DOHH2 (cell line): ENCODE results near the gene CCHCR1.

Experiments
- H3F3A ChIP-seq: fragments of 200-600 bp; sonication (generic), shearing (Covaris generic); 2 replicates; pipeline ENCODE4 v1.6.0; 2016; ENCODE audit warnings: antibody characterized with exemption, mild to moderate bottlenecking; ENCODE audit not compliant: control insufficient read depth, insufficient read depth
- H3K27ac ChIP-seq: fragments of 200-600 bp; sonication (generic); 2 replicates; pipeline ENCODE4 v1.5.1; 2014; ENCODE audit warnings: low read depth, mild to moderate bottlenecking, low read length, moderate library complexity
- H3K27me3 ChIP-seq: fragments of 200-600 bp; sonication (generic); 2 replicates; pipeline ENCODE4 v1.6.1; 2014; ENCODE audit warnings: mild to moderate bottlenecking, low read length, mixed read lengths; ENCODE audit not compliant: control insufficient read depth
- H3K36me3 ChIP-seq: fragments of 200-600 bp; sonication (generic); 2 replicates; pipeline ENCODE4 v1.6.1; 2014; ENCODE audit warnings: mild to moderate bottlenecking, low read length, moderate library complexity, mixed read lengths; ENCODE audit not compliant: control insufficient read depth
- H3K4me1 ChIP-seq: fragments of 200-600 bp; sonication (generic); 2 replicates; pipeline ENCODE4 v1.6.1; 2014; ENCODE audit warnings: mild to moderate bottlenecking, low read length, mixed read lengths; ENCODE audit not compliant: control insufficient read depth
- H3K4me2 ChIP-seq: fragments of 200-600 bp; sonication (generic); 2 replicates; pipeline ENCODE4 v1.6.0; 2014; ENCODE audit warnings: mild to moderate bottlenecking, low read length, moderate library complexity
- H3K4me3 ChIP-seq: fragments of 200-600 bp; sonication (generic); 2 replicates; pipeline ENCODE4 v1.5.1; 2014; ENCODE audit warnings: mild to moderate bottlenecking, low read length, mixed read lengths
- H3K79me2 ChIP-seq: fragments of 200-600 bp; sonication (generic); 2 replicates; pipeline ENCODE4 v1.6.1; 2014; ENCODE audit warnings: mild to moderate bottlenecking, low read length, mixed read lengths; ENCODE audit not compliant: control insufficient read depth
- H3K9me2 ChIP-seq: fragments of 200-600 bp; sonication (generic); replicated peaks from 2 replicates; pipeline ENCODE4 v1.6.1; 2014; ENCODE audit warnings: mild to moderate bottlenecking, low read length, mixed read lengths; ENCODE audit not compliant: control insufficient read depth
- H3K9me3 ChIP-seq: fragments of 200-600 bp; sonication (generic); 2 replicates; pipeline ENCODE4 v1.6.1; 2014; ENCODE audit warnings: antibody characterized with exemption, low read length, mixed read lengths; ENCODE audit not compliant: control insufficient read depth, insufficient read depth
- H4K20me1 ChIP-seq: fragments of 200-600 bp; sonication (generic); 2 replicates; pipeline ENCODE4 v1.6.0; 2014; ENCODE audit warnings: low read depth, mild to moderate bottlenecking, antibody characterized with exemption, low read length, moderate library complexity; ENCODE audit not compliant: control insufficient read depth, insufficient read depth
- CTCF ChIP-seq: fragments of 200-600 bp; sonication (generic); IDR thresholded peaks from one replicate; pipeline ENCODE4 v1.5.1; 2014; ENCODE audit warnings: antibody characterized with exemption, mild to moderate bottlenecking, low read depth, low read length; ENCODE audit not compliant: poor library complexity, severe bottlenecking
- EZH2phosphoT487 ChIP-seq: fragments of 200-600 bp; sonication (generic); IDR thresholded peaks from 2 replicates; pipeline ENCODE4 v1.6.1; 2017; ENCODE audit warnings: borderline replicate concordance, mild to moderate bottlenecking, antibody characterized with exemption, low read length, moderate library complexity, mixed read lengths

CCHCR1 gene

GRCh38 chr6:31116661-31117385 lies 40.8 kb downstream of the CCHCR1 start:
- Histone ChIP-seq H4K20me1 (no peaks in the 10 kb centered on the region), H3K9me3 (no peaks in the 10 kb centered on the region), H3K27me3 (peaks cover 8% of the 10 kb centered on the region; the same call in 1 of the 2 replicates), H3K9me2 (no peaks in the 10 kb centered on the region), H3K36me3 (no peaks in the 10 kb centered on the region), H3K4me2 (no peak overlapping the region), H3K4me1 (no peaks in the 10 kb centered on the region), H3K4me3 (no peak overlapping the region), H3K79me2 (no peaks in the 10 kb centered on the region), H3F3A (no peaks in the 10 kb centered on the region), H3K27ac (no peak overlapping the region)
- TF ChIP-seq EZH2phosphoT487 = no peak
- no peak for TF ChIP-seq CTCF

GRCh38 chr6:31115941-31116560 lies 41.6 kb downstream of the CCHCR1 start:
- Histone ChIP-seq H3K36me3 (no peaks in the 10 kb centered on the region), H3K27me3 (peaks cover 8% of the 10 kb centered on the region; the same call in 1 of the 2 replicates), H3K9me3 (no peaks in the 10 kb centered on the region), H3F3A (no peaks in the 10 kb centered on the region), H3K4me2 (no peak overlapping the region), H3K4me3 (no peak overlapping the region), H4K20me1 (no peaks in the 10 kb centered on the region), H3K79me2 (no peaks in the 10 kb centered on the region), H3K27ac (no peak overlapping the region), H3K4me1 (no peaks in the 10 kb centered on the region), H3K9me2 (no peaks in the 10 kb centered on the region)
- TF ChIP-seq EZH2phosphoT487 (no peak), CTCF (no peak)

GRCh38 chr6:31114970-31115849 lies 42.4 kb downstream of the CCHCR1 start:
- no peaks in the 10 kb centered on the region for H3K9me3 ChIP-seq
- no peaks in the 10 kb centered on the region for H3F3A ChIP-seq
- no peak overlapping the region for H3K27ac ChIP-seq
- no peaks in the 10 kb centered on the region for H3K36me3 ChIP-seq
- no peaks in the 10 kb centered on the region for H3K9me2 ChIP-seq
- no peaks in the 10 kb centered on the region for H3K79me2 ChIP-seq
- no peaks in the 10 kb centered on the region for H4K20me1 ChIP-seq
- no peak overlapping the region for H3K4me2 ChIP-seq
- peaks cover 8% of the 10 kb centered on the region; the same call in 1 of the 2 replicates for H3K27me3 ChIP-seq
- peak; percentile 38 for TF ChIP-seq CTCF
- TF ChIP-seq EZH2phosphoT487 = no peak
- H3K4me1 ChIP-seq = no peaks in the 10 kb centered on the region
- no peak overlapping the region for H3K4me3 ChIP-seq
